CD4-positive, alpha-beta memory T cell (primary cell): Measurements from ENCODE around the gene SUPT16H. TPM values are rescaled to one million over a fixed set of nuclear protein-coding genes. Genes with fewer than 3 reads are reported as not detected.

Experiments
- CTCF ChIA-PET: fragments of 350-600 bp; sonication (Branson Sonifier 250); formaldehyde crosslinking; loops from one replicate; lab custom pipeline; 2021; ENCODE audit warnings: inconsistent platforms; ENCODE audit not compliant: partially characterized antibody; lab: Charles Lee
- POLR2A ChIA-PET: fragments of 350-600 bp; sonication (Branson Sonifier 250); formaldehyde crosslinking; loops from one replicate; lab custom pipeline; 2021; ENCODE audit not compliant: partially characterized antibody; lab: Charles Lee
- DNase-seq, 5 donors: peaks; one replicate each; pipeline versions ENCODE4 v3.0.0 to v3.0.0-alpha.2; 2020 to 2022; ENCODE audit warnings: mixed read lengths in 1 of 5
- H3K27ac ChIP-seq: one replicate; pipeline ENCODE4 v1.7.0; 2013; ENCODE audit warnings: low read depth, low read length
- H3K27me3 ChIP-seq: 2 replicates; pipeline ENCODE4 v1.7.0; 2013; ENCODE audit warnings: mild to moderate bottlenecking, low read length, moderate library complexity; ENCODE audit not compliant: insufficient read depth
- H3K36me3 ChIP-seq: 2 replicates; pipeline ENCODE4 v1.7.0; 2013; ENCODE audit warnings: mild to moderate bottlenecking, low read length, moderate library complexity; ENCODE audit not compliant: insufficient read depth
- H3K4me1 ChIP-seq: 2 replicates; pipeline ENCODE4 v1.7.0; 2013; ENCODE audit warnings: mild to moderate bottlenecking, low read length, moderate library complexity; ENCODE audit not compliant: insufficient read depth
- H3K4me3 ChIP-seq, 2 donors: one replicate each; pipeline ENCODE4 v1.7.0; 2013; ENCODE audit warnings: low read length in 2 of 2, mild to moderate bottlenecking in 1 of 2
- H3K9me3 ChIP-seq, 2 donors: one replicate each; pipeline ENCODE4 v1.7.0; 2013; ENCODE audit warnings: low read length in 2 of 2, control low read depth in 1 of 2; ENCODE audit not compliant: control insufficient read depth in 1 of 2
- H3K27ac Mint-ChIP-seq, 7 donors: one replicate each; pipeline ENCODE4 v1.8.0; 2020 to 2021; ENCODE audit warnings: mixed read lengths in 7 of 7, mild to moderate bottlenecking in 6 of 7, inconsistent platforms in 3 of 7, moderate library complexity in 3 of 7
- H3K27me3 Mint-ChIP-seq, 2 donors: one replicate each; pipeline ENCODE4 v1.8.0; 2020 to 2021; ENCODE audit warnings: mixed read lengths in 2 of 2
- H3K36me3 Mint-ChIP-seq, 2 donors: one replicate each; pipeline ENCODE4 v1.8.0; 2020 to 2021; ENCODE audit warnings: mixed read lengths in 2 of 2, inconsistent platforms in 1 of 2, mild to moderate bottlenecking in 1 of 2
- H3K4me1 Mint-ChIP-seq, 4 donors: one replicate each; pipeline ENCODE4 v1.8.0; 2020 to 2021; ENCODE audit warnings: mixed read lengths in 4 of 4, mild to moderate bottlenecking in 1 of 4
- H3K4me3 Mint-ChIP-seq, 8 donors: one replicate each; pipeline ENCODE4 v1.8.0; 2020 to 2021; ENCODE audit warnings: mixed read lengths in 8 of 8, mild to moderate bottlenecking in 7 of 8, moderate library complexity in 6 of 8, inconsistent platforms in 3 of 8
- H3K9me3 Mint-ChIP-seq, 8 donors: one replicate each; pipeline ENCODE4 v1.8.0; 2020 to 2021; ENCODE audit warnings: mixed read lengths in 8 of 8, mild to moderate bottlenecking in 5 of 8, inconsistent platforms in 3 of 8, moderate library complexity in 1 of 8
- intact Hi-C: fragments of 100-400 bp; cut with micrococcal nuclease; formaldehyde crosslinking; loops from one replicate; pipeline ENCODE4 v1.15.1; 2023
- polyA plus RNA-seq, 2 donors: library from polyadenylated mRNA; unstranded; fragments of 300-500 nt; fragmentation: Illumina TruSeq; gene quantifications; one replicate each; pipeline ENCODE4 v1.2.3, GENCODE V29; 2021
- total RNA-seq, 2 experiments: library from RNA; stranded (reverse); gene quantifications; one replicate each; pipeline ENCODE4 v1.2.3, GENCODE V29; 2021

Gene SUPT16H
- total and polyA plus RNA-seq, 4 experiments from 2014 or later: 60.6 to 87.2 (median 84.5) TPM

DNA sequence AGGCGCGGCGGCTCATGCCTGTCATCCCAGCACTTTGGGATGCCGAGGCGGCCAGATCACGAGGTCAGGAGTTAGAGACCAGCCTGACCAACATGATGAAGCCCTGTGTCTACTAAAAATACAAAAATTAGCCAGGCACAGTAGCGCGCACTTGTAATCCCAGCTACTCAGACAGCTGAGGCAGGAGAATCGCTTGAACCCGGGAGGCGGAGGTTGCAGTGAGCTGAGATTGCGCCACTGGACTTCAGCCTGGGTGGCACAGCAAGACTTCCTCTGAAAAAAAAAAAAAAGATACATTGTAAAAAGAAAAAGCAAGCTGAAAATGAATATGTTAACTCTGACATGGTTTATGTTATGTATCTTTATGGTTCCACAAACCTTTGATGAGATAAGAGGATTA, 70.3 kb downstream of the SUPT16H start:
- H3K4me1 ChIP-seq: peaks cover 8% of the 10 kb centered on the region
- intact Hi-C loops: no loop called here
- no peak overlapping the region for H3K4me3 ChIP-seq
- DNase-seq: no peak
- no peak overlapping the region for H3K27ac ChIP-seq
- H3K27me3 ChIP-seq: no peaks in the 10 kb centered on the region
- H3K9me3 ChIP-seq: no peaks in the 10 kb centered on the region
- ChIA-PET CTCF (no interaction called here), POLR2A (interaction anchor here (0.7 kb wide), 1 partner anchor 47 kb away, joined by 3 read pairs; no protein-coding TSS in a partner anchor)
- H3K36me3 ChIP-seq: no peaks in the 10 kb centered on the region
- H3K4me3 Mint-ChIP-seq: no peak overlapping the region
- H3K27ac Mint-ChIP-seq: no peak overlapping the region
- H3K36me3 Mint-ChIP-seq: no peaks in the 10 kb centered on the region
- H3K9me3 Mint-ChIP-seq: no peaks in the 10 kb centered on the region
- H3K4me1 Mint-ChIP-seq: peaks cover 6 to 11% (median 9%) of the 10 kb centered on the region in 4 donors
- H3K27me3 Mint-ChIP-seq: peaks cover 0 to 4% of the 10 kb centered on the region in 2 donors

DNA sequence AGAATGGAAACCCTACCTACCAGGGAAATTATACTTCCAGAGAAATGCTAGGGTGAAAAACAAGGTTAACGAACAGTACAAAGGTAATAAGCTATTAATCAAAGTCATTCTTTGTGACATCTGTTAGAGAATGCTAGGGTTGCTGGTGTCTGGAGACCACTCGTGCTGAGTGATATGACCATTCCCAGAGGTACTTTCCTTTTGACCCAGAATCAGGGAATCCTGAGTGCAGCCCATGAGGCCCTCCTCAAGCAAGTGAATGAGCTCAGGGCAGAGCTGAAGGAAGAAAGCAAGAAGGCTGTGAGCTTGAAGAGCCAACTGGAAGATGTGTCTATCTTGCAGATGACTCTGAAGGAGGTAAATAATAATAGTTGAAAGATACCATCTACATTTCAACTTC, 72.2 kb downstream of the SUPT16H start:
- no peak overlapping the region for H3K4me3 Mint-ChIP-seq
- H3K4me1 ChIP-seq: peaks cover 13% of the 10 kb centered on the region
- CTCF ChIA-PET: interaction anchor here (0.8 kb wide), 1 partner anchor 207 kb away, joined by 3 read pairs; no protein-coding TSS in a partner anchor

DNA sequence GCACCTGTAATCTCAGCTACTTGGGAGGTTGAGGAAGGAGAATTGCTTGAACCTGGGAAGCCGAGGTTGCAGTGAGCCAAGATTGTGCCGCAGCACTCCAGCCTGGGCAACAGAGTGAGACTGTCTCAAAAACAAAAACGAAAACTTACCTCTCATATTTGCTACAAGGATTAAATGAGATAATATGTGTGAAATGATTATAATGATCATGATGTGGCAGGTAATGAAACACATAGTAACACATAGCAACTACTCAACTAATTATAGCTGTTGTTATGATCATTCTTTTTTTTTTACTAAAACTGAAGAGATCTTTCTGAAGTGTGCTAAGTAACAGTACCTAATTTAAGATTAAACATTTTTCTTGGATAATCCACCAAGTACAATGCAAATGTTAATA, 73.9 kb downstream of the SUPT16H start:
- ChIA-PET CTCF (no interaction called here), POLR2A (interaction anchor here (0.7 to 1.1 kb wide), 2 partner anchors 44 to 146 kb away, joined by 3 to 4 read pairs; partner anchors contain the start of gene CHD8)
- no peaks in the 10 kb centered on the region for H3K36me3 ChIP-seq
- H3K27me3 Mint-ChIP-seq: no peaks in the 10 kb centered on the region
- peaks cover 12 to 19% (median 17%) of the 10 kb centered on the region in 4 donors for H3K4me1 Mint-ChIP-seq
- H3K36me3 Mint-ChIP-seq: no peaks in the 10 kb centered on the region
- no peak overlapping the region for H3K4me3 ChIP-seq
- H3K9me3 ChIP-seq: no peaks in the 10 kb centered on the region
- intact Hi-C loops: loop anchor here (2.0 kb wide), 2 partner anchors 75 to 117 kb away; partner anchors contain the start of gene SUPT16H
- no peaks in the 10 kb centered on the region for H3K27me3 ChIP-seq
- H3K27ac ChIP-seq: no peak overlapping the region
- peaks cover 0 to 2% (median 0%) of the 10 kb centered on the region in 8 donors for H3K9me3 Mint-ChIP-seq
- H3K4me1 ChIP-seq: peaks cover 13% of the 10 kb centered on the region
- no peak overlapping the region for H3K27ac Mint-ChIP-seq
- no peak for DNase-seq
- peak overlapping the region in 1 of 8 donors; percentile 35 for H3K4me3 Mint-ChIP-seq

More for the DNA sequence above, 72.2 kb downstream of the SUPT16H start:
- Histone ChIP-seq H3K4me3 (no peak overlapping the region), H3K36me3 (no peaks in the 10 kb centered on the region), H3K27ac (no peak overlapping the region), H3K27me3 (no peaks in the 10 kb centered on the region), H3K9me3 (no peaks in the 10 kb centered on the region)
- H3K9me3 Mint-ChIP-seq: peaks cover 0 to 2% (median 0%) of the 10 kb centered on the region in 8 donors
- no peaks in the 10 kb centered on the region for H3K36me3 Mint-ChIP-seq
- no peak for DNase-seq
- no peaks in the 10 kb centered on the region for H3K27me3 Mint-ChIP-seq
- intact Hi-C loops: no loop called here
- peaks cover 12 to 19% (median 17%) of the 10 kb centered on the region in 4 donors for H3K4me1 Mint-ChIP-seq
- POLR2A ChIA-PET: no interaction called here
- no peak overlapping the region for H3K27ac Mint-ChIP-seq

DNA sequence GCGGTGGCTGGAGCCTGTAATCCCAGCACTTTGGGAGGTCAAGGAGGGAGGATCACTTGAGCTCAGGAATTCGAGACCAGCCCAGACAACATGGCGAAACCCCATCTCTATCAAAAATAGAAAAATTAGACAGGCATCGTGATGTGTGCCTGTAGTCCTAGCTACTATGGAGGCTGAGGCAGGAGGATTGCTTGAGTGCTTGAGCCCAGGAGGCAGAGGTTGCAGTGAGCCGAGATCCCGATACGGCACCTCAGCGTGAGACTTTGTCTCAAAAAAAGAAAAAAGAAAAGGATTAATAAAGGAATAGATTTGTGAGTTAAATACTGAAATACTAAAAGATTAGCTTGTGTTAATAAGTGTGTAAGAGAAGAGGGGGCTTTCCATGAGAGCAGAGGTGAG, 74.6 kb downstream of the SUPT16H start:
- POLR2A ChIA-PET: interaction anchor here (0.7 to 1.1 kb wide), 4 partner anchors 44 to 147 kb away, joined by 3 to 4 read pairs (median 4); partner anchors contain the start of gene CHD8
- Mint-ChIP-seq H3K27me3 (no peaks in the 10 kb centered on the region), H3K36me3 (no peaks in the 10 kb centered on the region), H3K4me3 (peak overlapping the region; percentile 81 to 91 (median 88)), H3K9me3 (peaks cover 0 to 2% (median 0%) of the 10 kb centered on the region in 8 donors), H3K27ac (peak overlapping the region; percentile 80 to 96 (median 92)), H3K4me1 (peaks cover 12 to 19% (median 17%) of the 10 kb centered on the region in 4 donors)
- intact Hi-C loops: loop anchor here (2.0 kb wide), 2 partner anchors 76 to 116 kb away; partner anchors contain the start of gene SUPT16H
- Histone ChIP-seq H3K27me3 (no peaks in the 10 kb centered on the region), H3K4me1 (peaks cover 13% of the 10 kb centered on the region), H3K4me3 (peak overlapping the region; percentile 43 to 45), H3K36me3 (no peaks in the 10 kb centered on the region), H3K27ac (peak overlapping the region; percentile 48), H3K9me3 (no peaks in the 10 kb centered on the region)
- no peak for DNase-seq
- CTCF ChIA-PET: no interaction called here

DNA sequence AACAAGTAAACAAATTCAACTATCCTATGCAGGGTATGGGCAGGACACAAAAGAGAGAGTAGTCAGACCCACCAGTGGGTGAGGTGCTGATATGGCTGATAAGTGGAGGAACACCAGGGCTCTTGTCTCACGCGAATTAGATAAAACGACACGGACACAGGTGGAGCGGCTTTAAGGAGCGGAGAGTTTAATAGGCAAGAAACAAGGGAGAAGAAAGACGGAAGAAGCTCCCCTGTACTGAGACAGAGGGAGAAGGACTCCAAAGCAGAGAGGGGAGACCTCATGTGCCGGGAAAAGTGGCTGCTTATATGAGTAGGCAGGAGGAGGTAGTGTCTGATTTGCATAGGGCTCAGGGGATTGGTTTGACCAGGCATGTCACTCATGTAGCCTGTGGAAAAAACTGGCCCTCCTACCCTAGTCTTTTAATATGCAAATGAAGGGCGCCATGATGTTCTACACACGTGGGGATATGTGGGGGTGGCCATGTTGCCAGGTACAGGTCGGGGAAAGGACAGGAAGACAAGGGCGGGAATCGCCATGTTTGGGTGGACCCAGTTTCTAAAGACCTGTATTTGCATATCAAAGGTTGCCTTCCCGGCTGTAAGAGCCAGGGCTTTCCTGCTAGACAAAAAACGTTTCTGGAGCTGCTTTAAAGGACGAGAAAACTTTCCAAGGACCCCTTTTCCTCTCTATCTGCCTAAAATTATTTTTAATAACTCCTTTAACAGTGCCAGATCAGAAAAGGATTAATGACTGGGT, 75.2 kb downstream of the SUPT16H start:
- ChIA-PET CTCF (interaction anchor here (1.1 kb wide), 1 partner anchor 41 kb away, joined by 3 read pairs; no protein-coding TSS in a partner anchor), POLR2A (interaction anchor here (0.6 to 1.5 kb wide), 5 partner anchors 20 to 1207 kb away, joined by 3 to 4 read pairs (median 3); no protein-coding TSS in a partner anchor)
- Mint-ChIP-seq H3K9me3 (peaks cover 0 to 2% (median 0%) of the 10 kb centered on the region in 8 donors), H3K4me3 (peak overlapping the region; percentile 81 to 91 (median 88)), H3K4me1 (peaks cover 12 to 19% (median 17%) of the 10 kb centered on the region in 4 donors), H3K36me3 (no peaks in the 10 kb centered on the region), H3K27me3 (no peaks in the 10 kb centered on the region), H3K27ac (peak overlapping the region; percentile 80 to 96 (median 92))
- peak; percentile 83 to 93 (median 85) for DNase-seq
- intact Hi-C loops: loop anchor here (1.0 to 2.0 kb wide), 4 partner anchors 39 to 148 kb away; partner anchors contain the start of genes CHD8, HNRNPC and SUPT16H
- H3K9me3 ChIP-seq: no peaks in the 10 kb centered on the region
- no peaks in the 10 kb centered on the region for H3K36me3 ChIP-seq
- peak overlapping the region; percentile 48 for H3K27ac ChIP-seq
- H3K27me3 ChIP-seq: no peaks in the 10 kb centered on the region
- peaks cover 13% of the 10 kb centered on the region for H3K4me1 ChIP-seq
- H3K4me3 ChIP-seq: peak overlapping the region; percentile 43 to 45

DNA sequence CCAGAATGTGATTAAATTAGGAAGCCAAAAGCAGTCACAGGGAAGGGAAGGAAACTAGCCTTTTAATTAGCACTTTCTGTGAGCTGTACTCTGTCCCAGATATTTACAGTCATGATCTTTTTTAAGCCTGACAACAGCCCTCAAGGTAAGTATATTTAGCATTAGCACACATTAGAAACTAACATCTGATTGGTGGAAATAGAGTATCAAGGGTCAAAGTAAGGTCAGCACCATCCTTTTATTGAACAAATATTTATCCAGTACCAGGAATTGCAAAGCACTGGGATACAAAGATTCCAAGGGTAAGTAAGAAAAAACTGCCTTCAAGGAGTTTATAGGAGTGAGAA, 75.7 kb downstream of the SUPT16H start:
- ChIA-PET POLR2A (interaction anchor here (1.5 kb wide), 1 partner anchor 20 kb away, joined by 3 read pairs; no protein-coding TSS in a partner anchor), CTCF (interaction anchor here (1.1 kb wide), 2 partner anchors 12 to 41 kb away, joined by 3 read pairs; no protein-coding TSS in a partner anchor)
- no peaks in the 10 kb centered on the region for H3K27me3 ChIP-seq
- Mint-ChIP-seq H3K27ac (peak overlapping the region; percentile 80 to 96 (median 92)), H3K27me3 (peaks cover 2 to 3% of the 10 kb centered on the region in 2 donors), H3K4me1 (peaks cover 12 to 19% (median 17%) of the 10 kb centered on the region in 4 donors), H3K4me3 (peak overlapping the region; percentile 81 to 91 (median 88)), H3K9me3 (peaks cover 0 to 2% (median 0%) of the 10 kb centered on the region in 8 donors), H3K36me3 (no peaks in the 10 kb centered on the region)
- H3K9me3 ChIP-seq: no peaks in the 10 kb centered on the region
- peak overlapping the region in 1 of 2 donors; percentile 45 for H3K4me3 ChIP-seq
- no peaks in the 10 kb centered on the region for H3K36me3 ChIP-seq
- H3K4me1 ChIP-seq: peaks cover 13% of the 10 kb centered on the region
- DNase-seq: peak in 1 of 5 donors; percentile 0
- H3K27ac ChIP-seq: peak overlapping the region; percentile 37
- intact Hi-C loops: loop anchor here (1.0 to 2.0 kb wide), 4 partner anchors 39 to 148 kb away; partner anchors contain the start of genes CHD8, HNRNPC and SUPT16H
